ENCODE data around the gene ZBTB43. TPM values are rescaled to one million over a fixed set of nuclear protein-coding genes. Genes with fewer than 3 reads are reported as not detected.

Gene ZBTB43
- total and polyA plus RNA-seq, 12 donors = 4.5 to 26.7 (median 12.3) TPM

DNA sequence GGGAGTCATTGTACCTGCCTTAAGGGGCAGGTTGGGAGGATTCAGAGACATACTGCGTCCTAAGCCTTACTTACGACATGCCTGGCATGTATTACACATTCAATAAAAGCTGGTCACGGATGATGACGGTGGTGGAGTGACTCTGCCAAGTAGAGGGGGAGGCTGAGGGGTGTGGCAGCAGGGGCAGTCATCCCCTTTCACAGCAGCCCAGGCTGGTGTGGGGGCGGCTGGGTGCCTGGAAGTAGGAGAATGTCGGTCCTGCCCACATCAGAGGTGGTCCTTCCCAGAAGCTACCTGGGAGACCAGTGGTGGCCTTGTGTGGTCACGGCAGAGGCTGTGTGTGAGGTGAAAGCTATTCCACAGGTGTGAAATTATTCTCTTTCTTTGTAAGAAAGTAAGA is 64.5 kb downstream of the ZBTB43 start:
- Histone ChIP-seq H3K4me3 (no peak overlapping the region), H3K4me1 (replicated peaks in 1 of 2) (peaks cover 0 to 29% of the 10 kb centered on the region in 2 donors), H3K36me3 (replicated peaks in 1 of 2) (peaks cover 0 to 18% of the 10 kb centered on the region in 2 donors), H3K9me3 (replicated peaks in 1 of 3) (no peaks in the 10 kb centered on the region), H3K27ac (no peak overlapping the region), H3K27me3 (no peaks in the 10 kb centered on the region)
- intact Hi-C loops (cut with DNase I) = no loop called here
- no peak for DNase-seq
- WGBS, 4 donors = 88 to 95% (median 92%) methylated on average over 7 of the region's 7 CpGs
- TF ChIP-seq, protein P1, sequence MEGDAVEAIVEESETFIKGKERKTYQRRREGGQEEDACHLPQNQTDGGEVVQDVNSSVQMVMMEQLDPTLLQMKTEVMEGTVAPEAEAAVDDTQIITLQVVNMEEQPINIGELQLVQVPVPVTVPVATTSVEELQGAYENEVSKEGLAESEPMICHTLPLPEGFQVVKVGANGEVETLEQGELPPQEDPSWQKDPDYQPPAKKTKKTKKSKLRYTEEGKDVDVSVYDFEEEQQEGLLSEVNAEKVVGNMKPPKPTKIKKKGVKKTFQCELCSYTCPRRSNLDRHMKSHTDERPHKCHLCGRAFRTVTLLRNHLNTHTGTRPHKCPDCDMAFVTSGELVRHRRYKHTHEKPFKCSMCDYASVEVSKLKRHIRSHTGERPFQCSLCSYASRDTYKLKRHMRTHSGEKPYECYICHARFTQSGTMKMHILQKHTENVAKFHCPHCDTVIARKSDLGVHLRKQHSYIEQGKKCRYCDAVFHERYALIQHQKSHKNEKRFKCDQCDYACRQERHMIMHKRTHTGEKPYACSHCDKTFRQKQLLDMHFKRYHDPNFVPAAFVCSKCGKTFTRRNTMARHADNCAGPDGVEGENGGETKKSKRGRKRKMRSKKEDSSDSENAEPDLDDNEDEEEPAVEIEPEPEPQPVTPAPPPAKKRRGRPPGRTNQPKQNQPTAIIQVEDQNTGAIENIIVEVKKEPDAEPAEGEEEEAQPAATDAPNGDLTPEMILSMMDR (IDR thresholded peaks at IDR 0.05) = no peak
- no peak for TF ChIP-seq POLR2A (IDR thresholded peaks at IDR 0.05)

DNA sequence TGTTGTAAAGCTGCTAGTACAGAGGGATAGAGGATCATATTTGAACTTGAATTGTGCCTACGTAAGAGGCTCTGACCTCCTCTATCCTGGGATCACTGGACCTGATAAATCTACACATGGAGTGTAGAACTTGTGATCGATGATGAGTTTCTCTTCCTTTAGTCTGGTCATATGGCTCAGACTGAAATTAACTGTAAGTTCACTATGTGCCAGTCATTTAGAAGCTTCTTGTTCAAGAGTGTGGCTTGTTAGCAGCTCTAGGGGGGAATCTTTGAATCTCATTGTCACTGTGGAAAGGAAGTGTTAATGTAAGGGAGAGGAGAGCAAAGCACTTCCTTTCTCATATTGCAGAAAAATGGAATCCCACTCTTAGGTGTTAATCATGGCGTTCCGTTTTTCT is 67.7 kb downstream of the ZBTB43 start:
- H3K4me1 ChIP-seq (replicated peaks in 1 of 2) = peaks cover 0 to 23% of the 10 kb centered on the region in 2 donors
- no peaks in the 10 kb centered on the region for H3K36me3 ChIP-seq (replicated peaks in 1 of 2)
- 81 to 88% (median 87%) methylated on average over 4 of the region's 4 CpGs for WGBS, 4 donors
- H3K27me3 ChIP-seq = no peaks in the 10 kb centered on the region
- no peaks in the 10 kb centered on the region for H3K9me3 ChIP-seq (replicated peaks in 1 of 3)
- TF ChIP-seq POLR2A (IDR thresholded peaks at IDR 0.05) = no peak
- H3K27ac ChIP-seq = no peak overlapping the region
- no peak for DNase-seq
- intact Hi-C loops (cut with DNase I) = no loop called here
- H3K4me3 ChIP-seq = no peak overlapping the region

DNA sequence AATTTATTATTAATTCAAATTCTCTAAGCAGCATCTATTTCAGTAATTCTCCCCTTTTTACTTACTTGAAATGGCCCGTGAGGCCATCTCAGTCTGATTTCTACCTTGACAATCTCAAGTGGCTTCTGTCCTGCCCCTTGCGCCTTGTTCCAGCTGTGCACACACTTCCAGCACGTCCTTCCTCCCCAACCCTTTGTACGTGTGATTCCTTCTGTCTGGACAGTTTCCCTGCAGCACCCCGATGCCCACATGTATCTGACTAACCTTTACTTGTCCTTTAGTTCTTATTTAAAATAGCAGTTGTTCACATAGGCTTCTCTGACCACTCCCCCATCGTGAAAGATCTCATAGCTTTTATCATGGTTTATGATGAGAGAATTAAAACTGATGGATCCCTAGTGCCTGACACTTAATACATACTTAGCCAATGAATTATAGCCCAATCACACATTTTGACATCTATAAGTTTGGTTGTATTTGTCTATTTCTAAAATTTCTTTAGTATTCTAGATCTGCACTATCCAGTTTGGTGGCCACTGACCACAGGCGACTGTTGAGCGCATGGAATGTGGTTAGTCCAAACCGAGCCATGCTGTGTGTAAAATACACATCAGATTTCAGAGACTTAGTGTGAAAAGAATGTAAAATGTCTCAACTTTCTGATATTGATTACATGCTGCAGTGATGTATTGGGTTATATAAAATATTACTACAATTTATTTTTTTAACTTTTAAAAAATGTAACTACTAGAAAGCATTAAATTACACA is 69.9 kb downstream of the ZBTB43 start:
- peaks cover 0 to 10% of the 10 kb centered on the region in 2 donors for H3K4me1 ChIP-seq (replicated peaks in 1 of 2)
- DNase-seq = peak in 2 of 7 donors; percentile 1 to 29
- intact Hi-C loops (cut with DNase I) = no loop called here
- no peaks in the 10 kb centered on the region for H3K9me3 ChIP-seq (replicated peaks in 1 of 3)
- H3K27me3 ChIP-seq = no peaks in the 10 kb centered on the region
- 78 to 86% (median 84%) methylated on average over 9 of the region's 9 CpGs for WGBS, 4 donors
- no peak for TF ChIP-seq POLR2A (IDR thresholded peaks at IDR 0.05)
- TF ChIP-seq, protein P1 (IDR thresholded peaks at IDR 0.05) = no peak
- no peak overlapping the region for H3K27ac ChIP-seq
- H3K36me3 ChIP-seq (replicated peaks in 1 of 2) = peaks cover 0 to 7% of the 10 kb centered on the region in 2 donors
- no peak overlapping the region for H3K4me3 ChIP-seq

DNA sequence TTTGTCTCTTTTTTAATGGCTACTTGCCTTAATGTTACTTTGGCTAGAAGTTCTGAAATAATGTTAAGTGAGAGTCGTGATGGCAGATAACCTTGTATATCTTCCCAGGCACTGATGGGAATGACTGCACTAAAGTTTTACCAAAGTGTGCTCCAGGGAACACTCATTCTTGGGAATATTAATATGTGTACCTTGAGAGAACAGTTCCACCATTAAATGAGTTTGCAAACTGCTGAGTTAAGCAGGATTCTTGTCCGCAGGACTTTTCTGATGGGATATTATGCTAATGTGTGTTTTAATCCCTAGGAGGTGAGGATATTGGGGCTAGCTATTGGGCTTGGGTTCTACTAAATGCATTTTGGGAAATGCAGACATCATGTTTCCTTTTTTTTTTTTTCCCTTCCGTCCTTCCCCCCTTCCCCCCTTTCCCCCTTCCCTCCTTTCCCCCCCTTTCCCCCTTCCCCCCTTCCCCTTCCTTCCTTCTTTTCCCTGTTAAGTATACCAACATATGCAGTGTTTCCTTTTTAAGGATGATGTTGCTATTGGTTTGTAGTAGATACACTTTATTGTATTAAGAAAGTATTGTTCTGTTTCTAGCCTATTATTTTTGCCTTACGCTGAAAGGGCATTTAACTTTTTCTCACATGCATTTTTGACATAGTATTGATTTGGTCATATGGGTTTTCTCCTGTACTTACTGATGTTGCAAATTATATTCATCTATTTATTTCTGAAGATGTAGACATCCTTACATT is 71.1 kb downstream of the ZBTB43 start:
- Histone ChIP-seq H3K36me3 (replicated peaks in 1 of 2) (peaks cover 0 to 19% of the 10 kb centered on the region in 2 donors), H3K27me3 (no peaks in the 10 kb centered on the region), H3K4me3 (no peak overlapping the region), H3K27ac (no peak overlapping the region), H3K9me3 (replicated peaks in 1 of 3) (no peaks in the 10 kb centered on the region), H3K4me1 (replicated peaks in 1 of 2) (peaks cover 0 to 10% of the 10 kb centered on the region in 2 donors)
- intact Hi-C loops (cut with DNase I) = no loop called here
- DNase-seq = no peak
- TF ChIP-seq, protein P1 (IDR thresholded peaks at IDR 0.05) = no peak
- TF ChIP-seq POLR2A (IDR thresholded peaks at IDR 0.05) = no peak
- WGBS, 4 donors = 61 to 72% (median 66%) methylated on average over 4 of the region's 4 CpGs

All from adrenal gland (tissue), 12 donors.